ENCODE results near the gene CLIC4.

GRCh38 chr1:24705260-24706073, 39.8 kb upstream of the CLIC4 start:
- TF ChIP-seq POLR2A (IDR thresholded peaks at IDR 0.05) = no peak
- no peak for TF ChIP-seq CTCF (IDR thresholded peaks at IDR 0.05)
